ENCODE data around the gene CFAP46. TPM values are rescaled to one million over a fixed set of nuclear protein-coding genes. Genes with fewer than 3 reads are reported as not detected.

The CFAP46 gene
- polyA plus RNA-seq, 3 donors, result 0.07 TPM; not detected in 2

- Mint-ChIP-seq H3K36me3 (no peaks in the 10 kb centered on the region), H3K9me3 (no peaks in the 10 kb centered on the region), H3K27ac (no peak overlapping the region), H3K27me3 (ENCODE audit: low read depth in 3 of 3) (peaks cover 5 to 27% (median 8%) of the 10 kb centered on the region in 3 donors), H3K4me1 (no peaks in the 10 kb centered on the region), H3K4me3 (no peak overlapping the region)
- H4K20me1 ChIP-seq (ENCODE audit: insufficient read depth, low read length), result no peaks in the 10 kb centered on the region
- 82% methylated on average over 22 of the region's 24 CpGs for WGBS (ENCODE audit: insufficient coverage)
- no peaks in the 10 kb centered on the region for H3K36me3 ChIP-seq (replicated peaks in 1 of 2; ENCODE audit: control insufficient read depth in 1 of 2, insufficient read depth in 2 of 2, low read length in 2 of 2)
- intact Hi-C loops (cut with micrococcal nuclease), result no loop called here
- no peak for DNase-seq
- no peaks in the 10 kb centered on the region for H3K4me1 ChIP-seq (ENCODE audit: control insufficient read depth in 1 of 2, insufficient read depth in 2 of 2, low read length in 2 of 2)
- H3K9me3 ChIP-seq (replicated peaks in 1 of 2; ENCODE audit: control insufficient read depth in 1 of 2, insufficient read depth in 1 of 2, low read length in 2 of 2), result no peaks in the 10 kb centered on the region
- TF ChIP-seq CTCF (IDR thresholded peaks at IDR 0.05), result no peak
- no peaks in the 10 kb centered on the region for H3K79me2 ChIP-seq (ENCODE audit: insufficient read depth, low read length)
- H3K4me3 ChIP-seq (replicated peaks in 1 of 3; ENCODE audit: low read depth in 2 of 3, low read length in 3 of 3), result no peak overlapping the region
- H2AFZ ChIP-seq (ENCODE audit: insufficient read depth, low read depth, low read length, poor library complexity, severe bottlenecking), result no peak overlapping the region
- H3K9ac ChIP-seq (ENCODE audit: insufficient read depth, low read length, poor library complexity, severe bottlenecking), result no peak overlapping the region
- no peak overlapping the region for H3K4me2 ChIP-seq (replicated peaks; ENCODE audit: extremely low read depth, low read length, poor library complexity, severe bottlenecking)
- peaks cover 0 to 6% of the 10 kb centered on the region in 2 donors for H3K27me3 ChIP-seq (ENCODE audit: control insufficient read depth in 2 of 2, insufficient read depth in 2 of 2, low read length in 2 of 2)
- no peak overlapping the region for H3K27ac ChIP-seq (ENCODE audit: low read depth in 1 of 2, low read length in 2 of 2)
These were observed 37.4 kb upstream of the CFAP46 start for GRCh38 chr10:132979491-132980425.

- Mint-ChIP-seq H3K36me3 (no peaks in the 10 kb centered on the region), H3K27ac (no peak overlapping the region), H3K4me1 (no peaks in the 10 kb centered on the region), H3K9me3 (no peaks in the 10 kb centered on the region), H3K27me3 (ENCODE audit: low read depth in 3 of 3) (peaks cover 4 to 28% (median 5%) of the 10 kb centered on the region in 3 donors), H3K4me3 (no peak overlapping the region)
- H3K27me3 ChIP-seq (ENCODE audit: control insufficient read depth in 2 of 2, insufficient read depth in 2 of 2, low read length in 2 of 2), result peaks cover 0 to 3% of the 10 kb centered on the region in 2 donors
- H4K20me1 ChIP-seq (ENCODE audit: insufficient read depth, low read length), result no peaks in the 10 kb centered on the region
- 100% methylated on average over 4 of the region's 9 CpGs for WGBS (ENCODE audit: insufficient coverage)
- TF ChIP-seq CTCF (IDR thresholded peaks at IDR 0.05), result no peak
- no peak overlapping the region for H3K9ac ChIP-seq (ENCODE audit: insufficient read depth, low read length, poor library complexity, severe bottlenecking)
- no peaks in the 10 kb centered on the region for H3K9me3 ChIP-seq (replicated peaks in 1 of 2; ENCODE audit: control insufficient read depth in 1 of 2, insufficient read depth in 1 of 2, low read length in 2 of 2)
- no peak overlapping the region for H3K27ac ChIP-seq (ENCODE audit: low read depth in 1 of 2, low read length in 2 of 2)
- H3K4me1 ChIP-seq (ENCODE audit: control insufficient read depth in 1 of 2, insufficient read depth in 2 of 2, low read length in 2 of 2), result no peaks in the 10 kb centered on the region
- H2AFZ ChIP-seq (ENCODE audit: insufficient read depth, low read depth, low read length, poor library complexity, severe bottlenecking), result no peak overlapping the region
- DNase-seq, result no peak
- intact Hi-C loops (cut with micrococcal nuclease), result no loop called here
- no peak overlapping the region for H3K4me2 ChIP-seq (replicated peaks; ENCODE audit: extremely low read depth, low read length, poor library complexity, severe bottlenecking)
- no peaks in the 10 kb centered on the region for H3K79me2 ChIP-seq (ENCODE audit: insufficient read depth, low read length)
- no peak overlapping the region for H3K4me3 ChIP-seq (replicated peaks in 1 of 3; ENCODE audit: low read depth in 2 of 3, low read length in 3 of 3)
- H3K36me3 ChIP-seq (replicated peaks in 1 of 2; ENCODE audit: control insufficient read depth in 1 of 2, insufficient read depth in 2 of 2, low read length in 2 of 2), result no peaks in the 10 kb centered on the region
These were observed 36.2 kb upstream of the CFAP46 start for GRCh38 chr10:132978542-132978941.

Measured in CD14-positive monocyte (primary cell).